A549 (cell line): Measurements from ENCODE around the gene PRLR.

ENCODE experiments used
- HOXB5 ChIP-seq: fragments of 250-450 bp; sonication (Bioruptor Pico); IDR thresholded peaks from 2 replicates; pipeline ENCODE4 v1.5.0; 2020; ENCODE audit warnings: mild to moderate bottlenecking, moderate library complexity
- POLR2A ChIP-seq: IDR thresholded peaks from 2 replicates; pipeline ENCODE4 v1.6.1; 2012; ENCODE audit warnings: mild to moderate bottlenecking, low read length
- TF ChIP-seq, protein P1 (sequence below): fragments of >200 bp; sonication (Bioruptor Twin); formaldehyde crosslinking; IDR thresholded peaks from 3 replicates; pipeline ENCODE4 v1.5.1; 2016

DNA sequence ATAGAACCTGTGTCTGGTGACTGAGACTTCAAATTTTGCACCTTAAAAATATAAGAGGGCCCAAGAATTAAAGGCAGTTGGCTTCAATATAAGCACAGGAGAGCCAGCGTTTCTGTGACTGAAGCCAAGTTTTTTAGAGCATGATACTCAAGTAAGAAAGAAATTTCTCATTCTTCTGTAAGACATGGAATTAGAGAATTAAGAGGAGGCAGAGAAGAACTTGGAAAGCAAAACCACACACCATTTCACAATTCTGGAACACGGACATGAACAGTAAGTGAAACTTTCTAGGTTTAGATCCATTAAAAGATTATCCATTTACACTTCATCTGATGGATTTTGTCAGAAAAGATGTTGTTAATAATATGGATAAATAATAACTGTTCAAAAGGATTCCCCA lies 173.6 kb downstream of the PRLR start:
- TF ChIP-seq, protein P1, sequence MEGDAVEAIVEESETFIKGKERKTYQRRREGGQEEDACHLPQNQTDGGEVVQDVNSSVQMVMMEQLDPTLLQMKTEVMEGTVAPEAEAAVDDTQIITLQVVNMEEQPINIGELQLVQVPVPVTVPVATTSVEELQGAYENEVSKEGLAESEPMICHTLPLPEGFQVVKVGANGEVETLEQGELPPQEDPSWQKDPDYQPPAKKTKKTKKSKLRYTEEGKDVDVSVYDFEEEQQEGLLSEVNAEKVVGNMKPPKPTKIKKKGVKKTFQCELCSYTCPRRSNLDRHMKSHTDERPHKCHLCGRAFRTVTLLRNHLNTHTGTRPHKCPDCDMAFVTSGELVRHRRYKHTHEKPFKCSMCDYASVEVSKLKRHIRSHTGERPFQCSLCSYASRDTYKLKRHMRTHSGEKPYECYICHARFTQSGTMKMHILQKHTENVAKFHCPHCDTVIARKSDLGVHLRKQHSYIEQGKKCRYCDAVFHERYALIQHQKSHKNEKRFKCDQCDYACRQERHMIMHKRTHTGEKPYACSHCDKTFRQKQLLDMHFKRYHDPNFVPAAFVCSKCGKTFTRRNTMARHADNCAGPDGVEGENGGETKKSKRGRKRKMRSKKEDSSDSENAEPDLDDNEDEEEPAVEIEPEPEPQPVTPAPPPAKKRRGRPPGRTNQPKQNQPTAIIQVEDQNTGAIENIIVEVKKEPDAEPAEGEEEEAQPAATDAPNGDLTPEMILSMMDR = no peak
- TF ChIP-seq HOXB5 (CRISPR knock-in tag) = no peak
- no peak for TF ChIP-seq POLR2A
